Natural killer cell (primary cell): ENCODE data around the gene BRPF1. TPM values are rescaled to one million over a fixed set of nuclear protein-coding genes. Genes with fewer than 3 reads are reported as not detected.

ENCODE experiments used
- ATAC-seq, 3 donors: fragments of 150-1000 bp in 2 of 3; fragments of 200-7000 bp in 1 of 3; cut with Tn5 transposase; 1 replicate in 1 of 3; 2 replicates in 2 of 3; pipeline ENCODE4 v1.10.0; 2021; ENCODE audit warnings: mild to moderate bottlenecking in 2 of 3, moderate library complexity in 2 of 3
- DNase-seq, 2 donors: peaks; one replicate each; pipeline versions ENCODE4 v3.0.0 to v3.0.0-alpha.2; 2013 to 2021; ENCODE audit warnings: mixed read lengths in 1 of 2
- H3K27ac ChIP-seq: one replicate; pipeline ENCODE4 v1.5.1; 2013; ENCODE audit warnings: mild to moderate bottlenecking, low read length
- H3K27me3 ChIP-seq: one replicate; pipeline ENCODE4 v1.6.1; 2013; ENCODE audit warnings: low read length; ENCODE audit not compliant: control insufficient read depth, insufficient read depth
- H3K36me3 ChIP-seq: one replicate; pipeline ENCODE4 v1.6.1; 2013; ENCODE audit warnings: low read length; ENCODE audit not compliant: control insufficient read depth, insufficient read depth
- H3K4me1 ChIP-seq: one replicate; pipeline ENCODE4 v1.6.1; 2013; ENCODE audit warnings: low read length; ENCODE audit not compliant: control insufficient read depth, insufficient read depth
- H3K4me3 ChIP-seq: one replicate; pipeline ENCODE4 v1.5.1; 2013; ENCODE audit warnings: low read length
- H3K9me3 ChIP-seq: one replicate; pipeline ENCODE4 v1.6.1; 2013; ENCODE audit warnings: low read length; ENCODE audit not compliant: control insufficient read depth, insufficient read depth
- H3K27ac Mint-ChIP-seq, 2 donors: one replicate each; pipeline ENCODE4 v1.8.0; 2022; ENCODE audit warnings: mild to moderate bottlenecking in 2 of 2, mixed read lengths in 2 of 2, moderate library complexity in 1 of 2
- H3K27me3 Mint-ChIP-seq, 2 donors: one replicate each; pipeline ENCODE4 v1.8.0; 2022; ENCODE audit warnings: low read depth in 2 of 2, mixed read lengths in 2 of 2
- H3K36me3 Mint-ChIP-seq: one replicate; pipeline ENCODE4 v1.8.0; 2022; ENCODE audit warnings: mixed read lengths
- H3K4me1 Mint-ChIP-seq, 2 donors: one replicate each; pipeline ENCODE4 v1.8.0; 2022; ENCODE audit warnings: mixed read lengths in 2 of 2
- H3K4me3 Mint-ChIP-seq: one replicate; pipeline ENCODE4 v1.8.0; 2022; ENCODE audit warnings: mild to moderate bottlenecking, moderate library complexity, mixed read lengths
- H3K9me3 Mint-ChIP-seq, 2 donors: one replicate each; pipeline ENCODE4 v1.8.0; 2022; ENCODE audit warnings: mixed read lengths in 2 of 2
- CTCF ChIP-seq: fragments of 200-600 bp; IDR thresholded peaks from one replicate; pipeline ENCODE4 v1.8.0; 2022; ENCODE audit warnings: antibody characterized with exemption
- WGBS: methylation state at CpG from one replicate; pipeline ENCODE4 v1.1.7; 2013; ENCODE audit warnings: missing lambda C conversion rate; ENCODE audit not compliant: insufficient coverage; 5-methylcytosine and 5-hydroxymethylcytosine counted together
- intact Hi-C: fragments of 100-400 bp; cut with micrococcal nuclease; formaldehyde crosslinking; loops from one replicate; pipeline ENCODE4 v1.14.2; 2022
- total RNA-seq, 4 donors: library from RNA; stranded (reverse); fragments of 120-200 nt in 1 of 4; gene quantifications; one replicate each; pipeline versions ENCODE4 v1.2.3 to v1.2.4, GENCODE V29; 2013 to 2022

BRPF1 gene
- total RNA-seq, 3 donors from 2014 or later (not counting 1 experiment from before 2014, with no cell fraction given) = 45.1 to 72.1 (median 66.5) TPM

- 95% methylated on average over 13 of the region's 13 CpGs for WGBS
- Mint-ChIP-seq H3K9me3 (no peaks in the 10 kb centered on the region), H3K36me3 (no peaks in the 10 kb centered on the region), H3K27me3 (no peaks in the 10 kb centered on the region), H3K27ac (no peak overlapping the region), H3K4me1 (peaks cover 18 to 28% of the 10 kb centered on the region in 2 donors), H3K4me3 (no peak overlapping the region)
- Histone ChIP-seq H3K9me3 (no peaks in the 10 kb centered on the region), H3K4me1 (peaks cover 9% of the 10 kb centered on the region), H3K27me3 (no peaks in the 10 kb centered on the region), H3K27ac (no peak overlapping the region), H3K4me3 (no peak overlapping the region), H3K36me3 (peaks cover 48% of the 10 kb centered on the region)
- no peak for TF ChIP-seq CTCF
- intact Hi-C loops = no loop called here
- ATAC-seq = no peak
- DNase-seq = no peak
Observed at GRCh38 chr3:9757427-9757826, 25.9 kb downstream of the BRPF1 start.

- peaks cover 0 to 13% of the 10 kb centered on the region in 2 donors for H3K4me1 Mint-ChIP-seq
- 94% methylated on average over 9 of the region's 10 CpGs for WGBS
- H3K9me3 Mint-ChIP-seq = no peaks in the 10 kb centered on the region
Observed at GRCh38 chr3:9760779-9761505, 29.4 kb downstream of the BRPF1 start.

GRCh38 chr3:9761919-9762318, 30.4 kb downstream of the BRPF1 start:
- Histone ChIP-seq H3K27ac (no peak overlapping the region), H3K27me3 (no peaks in the 10 kb centered on the region), H3K9me3 (no peaks in the 10 kb centered on the region), H3K36me3 (peaks cover 19% of the 10 kb centered on the region), H3K4me3 (no peak overlapping the region), H3K4me1 (peaks cover under 1% of the 10 kb centered on the region)
- WGBS = 96% methylated on average over 5 of the region's 5 CpGs
- no peaks in the 10 kb centered on the region for H3K27me3 Mint-ChIP-seq
- no peaks in the 10 kb centered on the region for H3K9me3 Mint-ChIP-seq
- no peak overlapping the region for H3K27ac Mint-ChIP-seq
- H3K4me1 Mint-ChIP-seq = peaks cover 3 to 19% of the 10 kb centered on the region in 2 donors
- H3K36me3 Mint-ChIP-seq = no peaks in the 10 kb centered on the region
- DNase-seq (no peak), ATAC-seq (no peak)
- intact Hi-C loops = no loop called here
- TF ChIP-seq CTCF = no peak
- no peak overlapping the region for H3K4me3 Mint-ChIP-seq

More at GRCh38 chr3:9760779-9761505, 29.4 kb downstream of the BRPF1 start:
- Histone ChIP-seq H3K27me3 (no peaks in the 10 kb centered on the region), H3K9me3 (no peaks in the 10 kb centered on the region), H3K27ac (no peak overlapping the region), H3K4me3 (no peak overlapping the region), H3K36me3 (peaks cover 29% of the 10 kb centered on the region), H3K4me1 (no peaks in the 10 kb centered on the region)
- intact Hi-C loops = no loop called here
- ATAC-seq (no peak), DNase-seq (no peak)
- Mint-ChIP-seq H3K27me3 (no peaks in the 10 kb centered on the region), H3K36me3 (no peaks in the 10 kb centered on the region), H3K4me3 (no peak overlapping the region), H3K27ac (no peak overlapping the region)
- TF ChIP-seq CTCF = no peak

- Mint-ChIP-seq H3K9me3 (no peaks in the 10 kb centered on the region), H3K4me1 (peaks cover 13 to 28% of the 10 kb centered on the region in 2 donors), H3K27me3 (no peaks in the 10 kb centered on the region), H3K27ac (no peak overlapping the region), H3K4me3 (no peak overlapping the region), H3K36me3 (no peaks in the 10 kb centered on the region)
- intact Hi-C loops = no loop called here
- Histone ChIP-seq H3K4me3 (no peak overlapping the region), H3K27ac (no peak overlapping the region), H3K4me1 (peaks cover 10% of the 10 kb centered on the region), H3K27me3 (no peaks in the 10 kb centered on the region), H3K9me3 (no peaks in the 10 kb centered on the region), H3K36me3 (peaks cover 10% of the 10 kb centered on the region)
- ATAC-seq (no peak), DNase-seq (no peak)
- TF ChIP-seq CTCF = no peak
- WGBS = 99% methylated on average over 8 of the region's 8 CpGs
Observed at GRCh38 chr3:9762871-9763270, 31.3 kb downstream of the BRPF1 start.
